Ovary (tissue), 3 donors: ENCODE measurements around the gene EPHB1.

Experiments
- CTCF ChIP-seq, 3 donors: fragments of 450-650 bp in 2 of 3; fragments of 200-600 bp in 1 of 3; IDR thresholded peaks; one replicate each; pipeline versions ENCODE4 v1.5.1 to v1.8.0; 2016 to 2022; ENCODE audit warnings: antibody characterized with exemption in 3 of 3, mild to moderate bottlenecking in 1 of 3
- POLR2A ChIP-seq: fragments of 450-650 bp; IDR thresholded peaks from one replicate; pipeline ENCODE4 v1.6.1; 2017; ENCODE audit warnings: antibody characterized with exemption, mild to moderate bottlenecking, moderate library complexity
- donor health status: DM: no; HTN: no; CAD: no.

GRCh38 chr3:134873789-134874188 lies 78.7 kb downstream of the EPHB1 start:
- no peak for TF ChIP-seq CTCF (IDR thresholded peaks at IDR 0.05)
- no peak for TF ChIP-seq POLR2A
